Posterior vena cava (tissue), 2 donors: ENCODE measurements around the gene C8B. TPM values are rescaled to one million over a fixed set of nuclear protein-coding genes. Genes with fewer than 3 reads are reported as not detected.

Experiments used
- DNase-seq: peaks from one replicate; pipeline ENCODE4 v3.0.0-alpha.2; 2020; ENCODE audit warnings: low spot score
- intact Hi-C, 2 donors: fragments of 100-400 bp; cut with DNase I; formaldehyde crosslinking; loops; one replicate each; pipeline versions ENCODE4 v1.14.1 to v1.14.2; 2022 to 2023
- total RNA-seq, 2 donors: library from RNA; stranded (reverse); fragmentation: NEBNext Ultra II Directional; extraction: Animal tissue kit (Norgen Biotek cat#: 25700); gene quantifications; one replicate each; pipeline ENCODE4 v1.2.1, GENCODE V29; 2021
- donor health status: DM: yes; HTN: yes; CAD: no.
- donor health status: DM: yes; HTN: yes; CAD: no.

The C8B gene
- total RNA-seq, 2 donors from 2014 or later = not detected

- DNase-seq = no peak
- intact Hi-C loops = loop anchor here in 1 of 2 donors (5.0 kb wide), 1 partner anchor 1468 kb away; no protein-coding TSS in a partner anchor
These were observed 8.3 kb upstream of the C8B start for GRCh38 chr1:56973923-56974742.

- intact Hi-C loops = loop anchor here in 1 of 2 donors (5.0 kb wide), 1 partner anchor 1469 kb away; no protein-coding TSS in a partner anchor
- DNase-seq = no peak
These were observed 7.2 kb upstream of the C8B start for GRCh38 chr1:56972976-56973375.

GRCh38 chr1:56970280-56970679 is 4.5 kb upstream of the C8B start:
- intact Hi-C loops = loop anchor here in 1 of 2 donors (5.0 kb wide), 1 partner anchor 1472 kb away; no protein-coding TSS in a partner anchor

GRCh38 chr1:56968878-56969495 is 3.2 kb upstream of the C8B start:
- intact Hi-C loops = no loop called here
- no peak for DNase-seq

More at GRCh38 chr1:56970280-56970679, 4.5 kb upstream of the C8B start:
- no peak for DNase-seq

- intact Hi-C loops = no loop called here
- DNase-seq = no peak
These were observed 2.4 kb upstream of the C8B start for GRCh38 chr1:56967900-56968832.

GRCh38 chr1:56967355-56967754 is 1.5 kb upstream of the C8B start:
- DNase-seq = no peak
- intact Hi-C loops = no loop called here

- intact Hi-C loops = no loop called here
- no peak for DNase-seq
These were observed 834 bp upstream of the C8B start for GRCh38 chr1:56966698-56966999.

GRCh38 chr1:56965191-56965590 is 624 bp downstream of the C8B start:
- intact Hi-C loops = no loop called here
- DNase-seq = no peak

GRCh38 chr1:56964349-56965017 is 1.3 kb downstream of the C8B start:
- no peak for DNase-seq
- intact Hi-C loops = no loop called here

GRCh38 chr1:56963667-56964066 is 2.1 kb downstream of the C8B start:
- DNase-seq = no peak
- intact Hi-C loops = no loop called here

- no peak for DNase-seq
- intact Hi-C loops = no loop called here
These were observed 4.4 kb downstream of the C8B start for GRCh38 chr1:56961426-56961825.

- intact Hi-C loops = no loop called here
- no peak for DNase-seq
These were observed 7.3 kb downstream of the C8B start for GRCh38 chr1:56958526-56958925.

GRCh38 chr1:56957931-56958330 is 7.9 kb downstream of the C8B start:
- intact Hi-C loops = no loop called here
- DNase-seq = no peak

GRCh38 chr1:56954664-56955063 is 11.2 kb downstream of the C8B start:
- DNase-seq = no peak
- intact Hi-C loops = loop anchor here in 1 of 2 donors (1.0 kb wide), 1 partner anchor 32 kb away; no protein-coding TSS in a partner anchor

- DNase-seq = no peak
- intact Hi-C loops = no loop called here
These were observed 12.4 kb downstream of the C8B start for GRCh38 chr1:56953386-56953785.

GRCh38 chr1:56952501-56952900 is 13.3 kb downstream of the C8B start:
- intact Hi-C loops = no loop called here
- DNase-seq = no peak

- intact Hi-C loops = no loop called here
- no peak for DNase-seq
These were observed 17.3 kb downstream of the C8B start for GRCh38 chr1:56948403-56949023.

GRCh38 chr1:56940039-56940438 is 25.8 kb downstream of the C8B start:
- DNase-seq = no peak
- intact Hi-C loops = no loop called here

- no peak for DNase-seq
- intact Hi-C loops = no loop called here
These were observed 26.6 kb downstream of the C8B start for GRCh38 chr1:56939209-56939608.
